OCI-M2 (cell line): Measurements from ENCODE around the gene CCND3.

ENCODE experiments used
- DNase-seq: peaks from one replicate; lab custom pipeline; 2025; ENCODE audit not compliant: unreplicated experiment; lab: John Stamatoyannopoulos, UW

Gene CCND3

GRCh38 chr6:41927253-41927652, 14.4 kb downstream of the CCND3 start:
- DNase-seq, result no peak

- DNase-seq, result no peak
Measured at GRCh38 chr6:41922154-41922553, 19.5 kb downstream of the CCND3 start.

- no peak for DNase-seq
Measured at GRCh38 chr6:41921712-41921998, 20.0 kb downstream of the CCND3 start.

GRCh38 chr6:41920921-41921711, 20.5 kb downstream of the CCND3 start, which contains the start of the genes BYSL and MED20:
TSS of gene BYSL (plus strand) at chr6:41921499. CDS start at chr6:41921563, 64 bp downstream.
TSS of gene MED20 (minus strand) at chr6:41921139. CDS start at chr6:41921018, 121 bp downstream.
- peak; percentile 94 for DNase-seq

GRCh38 chr6:41917528-41917927, 24.1 kb downstream of the CCND3 start:
- DNase-seq, result no peak

GRCh38 chr6:41914869-41915530, 26.6 kb downstream of the CCND3 start:
- no peak for DNase-seq

GRCh38 chr6:41914343-41914742, 27.3 kb downstream of the CCND3 start:
- no peak for DNase-seq

- DNase-seq, result no peak
Measured at GRCh38 chr6:41909727-41910126, 31.9 kb downstream of the CCND3 start.

- no peak for DNase-seq
Measured at GRCh38 chr6:41901882-41902519, 39.6 kb downstream of the CCND3 start.

GRCh38 chr6:41900861-41901260, 40.7 kb downstream of the CCND3 start:
- no peak for DNase-seq

- no peak for DNase-seq
Measured at GRCh38 chr6:41896281-41896680, 45.3 kb downstream of the CCND3 start.

GRCh38 chr6:41895300-41896233, 46.0 kb downstream of the CCND3 start, which contains the start of gene USP49:
TSS of gene USP49 (minus strand) at chr6:41895375. CDS start at chr6:41806983, 88,392 bp downstream.
- peak; percentile 91 for DNase-seq

GRCh38 chr6:41894366-41895299, 47.0 kb downstream of the CCND3 start:
- DNase-seq, result no peak

GRCh38 chr6:41892921-41893564, 48.6 kb downstream of the CCND3 start:
- DNase-seq, result no peak

GRCh38 chr6:41887331-41887751, 54.3 kb downstream of the CCND3 start:
- no peak for DNase-seq

GRCh38 chr6:41885930-41886329, 55.7 kb downstream of the CCND3 start:
- DNase-seq, result no peak

- no peak for DNase-seq
Measured at GRCh38 chr6:41884957-41885356, 56.7 kb downstream of the CCND3 start.
